ENCODE data around the gene KCNA2.

KCNA2 gene

GRCh38 chr1:110605446-110605845 is 712 bp downstream of the KCNA2 start:
- in situ Hi-C loops (cut with MboI; ENCODE audit: low sequenced_read_pairs) = no loop called here

DNA sequence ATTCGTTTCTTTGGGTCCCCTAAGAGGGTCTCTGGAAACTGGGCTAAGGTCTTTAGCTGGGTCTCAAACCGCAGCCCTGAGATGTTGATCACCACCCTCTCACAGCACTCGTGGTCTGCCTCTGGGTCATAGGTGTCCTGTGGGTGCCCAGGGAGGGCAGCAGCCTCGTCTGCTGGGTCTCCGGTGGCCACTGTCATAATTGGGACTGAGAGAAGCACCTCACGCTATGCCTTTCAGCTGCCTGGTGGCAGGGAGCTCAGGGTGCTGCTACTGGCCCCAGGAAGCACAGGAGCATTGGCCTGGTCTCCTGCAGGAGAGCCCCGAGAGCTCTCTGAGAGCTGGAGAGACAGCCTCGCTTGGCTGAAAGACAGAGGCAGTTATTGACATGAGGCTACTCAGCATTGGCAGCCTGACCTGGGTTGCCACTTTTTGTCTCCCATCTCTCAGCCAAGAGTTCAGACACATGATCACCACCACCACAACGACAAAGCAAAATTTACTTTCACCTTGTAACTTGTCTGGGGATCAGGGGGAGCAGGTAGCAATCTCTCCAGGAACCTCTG is 1.5 kb downstream of the KCNA2 start:
- in situ Hi-C loops (cut with MboI; ENCODE audit: low sequenced_read_pairs) = no loop called here

- in situ Hi-C loops (cut with MboI; ENCODE audit: low sequenced_read_pairs) = no loop called here
Measured at GRCh38 chr1:110603058-110603457, 3.1 kb downstream of the KCNA2 start.

DNA sequence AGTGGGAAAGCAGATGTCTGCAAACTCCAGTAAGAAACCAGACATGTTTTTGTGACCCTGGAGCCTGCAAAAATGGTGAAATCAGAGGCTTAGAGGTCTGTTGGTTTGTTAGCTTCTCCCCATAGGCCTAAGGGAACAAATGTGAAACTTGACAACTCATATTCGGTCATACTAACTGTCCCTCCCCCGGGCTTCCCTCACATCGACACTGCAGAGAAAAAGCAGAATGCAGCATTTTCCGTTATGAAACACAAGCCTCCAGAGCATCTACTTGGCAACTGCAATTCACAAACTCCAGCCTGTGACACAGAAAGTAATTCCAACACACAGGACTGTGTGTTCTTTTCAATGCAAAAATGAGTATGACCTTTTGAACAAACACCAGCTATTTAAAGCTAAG is 3.7 kb downstream of the KCNA2 start:
- in situ Hi-C loops (cut with MboI; ENCODE audit: low sequenced_read_pairs) = no loop called here

GRCh38 chr1:110601332-110601731 is 4.8 kb downstream of the KCNA2 start:
- in situ Hi-C loops (cut with MboI; ENCODE audit: low sequenced_read_pairs) = no loop called here

GRCh38 chr1:110600716-110601115 is 5.4 kb downstream of the KCNA2 start:
- in situ Hi-C loops (cut with MboI; ENCODE audit: low sequenced_read_pairs) = no loop called here

GRCh38 chr1:110597966-110598365 is 8.2 kb downstream of the KCNA2 start:
- in situ Hi-C loops (cut with MboI; ENCODE audit: low sequenced_read_pairs) = no loop called here

- in situ Hi-C loops (cut with MboI; ENCODE audit: low sequenced_read_pairs) = no loop called here
Measured at GRCh38 chr1:110596312-110596711, 9.8 kb downstream of the KCNA2 start.

- in situ Hi-C loops (cut with MboI; ENCODE audit: low sequenced_read_pairs) = no loop called here
Measured at GRCh38 chr1:110595353-110595710, 10.8 kb downstream of the KCNA2 start.

DNA sequence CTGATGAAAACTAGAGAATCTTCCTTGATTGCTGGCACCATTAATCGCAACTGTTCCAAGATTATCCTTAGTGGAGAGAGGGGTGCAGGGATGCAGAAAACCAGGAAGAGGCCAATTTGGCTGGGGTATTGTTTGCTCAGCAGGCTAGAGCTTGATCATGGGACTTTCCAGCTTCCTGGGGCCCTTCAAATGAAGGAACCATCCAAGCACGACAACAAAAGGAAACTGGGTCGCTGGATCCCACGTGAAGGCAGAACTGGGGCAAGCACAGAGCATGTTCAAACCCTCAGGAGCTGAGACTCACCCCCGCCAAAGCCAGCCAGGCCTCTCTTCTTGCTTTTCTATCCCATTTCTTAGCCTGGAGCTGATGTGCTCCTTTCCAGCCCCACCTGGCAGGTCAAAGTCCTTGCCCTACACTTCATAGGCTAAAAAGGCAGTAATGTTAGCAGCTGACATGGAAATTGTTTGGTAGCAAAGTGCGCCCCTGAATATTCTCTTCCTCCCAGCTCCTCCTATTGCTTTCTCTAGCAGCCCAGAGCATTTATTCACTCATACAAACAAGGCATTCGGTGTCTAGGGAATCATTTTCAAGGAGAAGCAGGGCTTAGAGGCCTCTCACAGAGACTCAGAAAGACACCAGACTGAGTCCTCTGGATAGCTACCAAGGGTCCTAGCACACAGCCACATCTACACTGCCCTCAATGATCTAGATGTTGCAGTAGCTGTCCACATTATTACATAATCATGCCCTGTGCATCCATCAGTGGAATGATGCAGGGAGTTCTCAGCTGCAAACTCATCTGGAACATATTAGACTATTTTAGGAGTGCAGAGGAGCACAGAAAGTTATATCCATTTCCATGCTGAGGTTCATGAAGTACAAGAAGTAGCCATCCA is 11.5 kb downstream of the KCNA2 start:
- in situ Hi-C loops (cut with MboI; ENCODE audit: low sequenced_read_pairs) = no loop called here

DNA sequence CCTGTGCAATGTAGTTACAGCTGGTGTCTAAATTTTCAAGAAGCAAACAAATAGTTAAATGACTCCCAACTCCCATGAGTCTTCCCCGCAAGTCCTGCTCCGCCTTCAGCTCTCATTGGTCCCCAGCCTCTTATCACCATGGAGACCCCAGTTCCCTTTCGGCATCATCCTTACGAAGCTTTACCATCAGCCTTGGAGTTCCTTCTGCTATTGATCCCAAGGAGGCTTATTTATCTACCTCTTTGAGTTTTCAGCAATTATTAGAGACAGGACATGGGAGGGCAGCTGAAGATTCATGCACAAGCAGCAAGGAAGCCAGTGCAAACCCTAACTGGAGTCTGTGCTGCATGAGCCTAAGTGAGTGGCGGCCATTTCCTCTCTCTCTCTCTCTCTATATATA is 12.3 kb downstream of the KCNA2 start:
- in situ Hi-C loops (cut with MboI; ENCODE audit: low sequenced_read_pairs) = no loop called here

GRCh38 chr1:110591956-110592355 is 14.2 kb downstream of the KCNA2 start:
- in situ Hi-C loops (cut with MboI; ENCODE audit: low sequenced_read_pairs) = no loop called here

DNA sequence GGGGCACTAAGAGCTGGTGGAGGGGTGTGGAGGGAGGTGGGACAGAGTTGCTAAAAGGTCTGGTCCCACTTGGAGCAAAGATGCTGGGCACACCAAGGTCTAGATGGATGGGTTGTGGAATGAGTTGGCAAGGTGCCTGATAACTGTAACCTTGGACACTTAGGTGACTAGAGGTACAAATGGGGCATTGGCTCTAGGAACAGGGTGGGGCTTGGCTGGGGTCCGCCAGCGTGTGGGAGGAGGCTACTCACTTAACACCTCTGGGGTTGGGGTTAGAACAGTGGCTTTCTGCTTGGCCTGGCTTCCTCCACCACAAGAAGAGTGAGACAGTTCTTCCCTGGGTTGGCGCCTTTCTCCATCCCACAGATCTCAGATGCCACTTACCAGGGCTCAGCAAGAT is 17.2 kb downstream of the KCNA2 start:
- in situ Hi-C loops (cut with MboI; ENCODE audit: low sequenced_read_pairs) = no loop called here

DNA sequence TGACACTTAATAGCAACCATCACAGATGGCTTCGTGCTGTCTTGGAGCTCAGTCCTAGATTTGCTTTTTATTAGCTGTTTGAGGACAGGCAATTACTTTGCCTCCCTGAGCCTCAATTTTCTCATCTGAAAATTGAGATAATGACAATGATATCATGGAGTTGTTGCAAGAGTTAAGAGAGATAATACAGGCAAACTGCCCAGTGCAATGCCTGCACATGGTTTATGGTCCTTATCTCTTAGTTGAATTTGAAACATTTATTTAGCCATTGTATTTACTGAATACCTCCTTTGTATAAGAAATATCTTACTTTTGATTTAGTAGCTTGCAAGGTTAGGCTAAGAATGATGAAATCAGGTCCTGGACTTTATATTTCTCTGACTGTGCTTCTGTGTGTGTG is 17.7 kb downstream of the KCNA2 start:
- in situ Hi-C loops (cut with MboI; ENCODE audit: low sequenced_read_pairs) = no loop called here

DNA sequence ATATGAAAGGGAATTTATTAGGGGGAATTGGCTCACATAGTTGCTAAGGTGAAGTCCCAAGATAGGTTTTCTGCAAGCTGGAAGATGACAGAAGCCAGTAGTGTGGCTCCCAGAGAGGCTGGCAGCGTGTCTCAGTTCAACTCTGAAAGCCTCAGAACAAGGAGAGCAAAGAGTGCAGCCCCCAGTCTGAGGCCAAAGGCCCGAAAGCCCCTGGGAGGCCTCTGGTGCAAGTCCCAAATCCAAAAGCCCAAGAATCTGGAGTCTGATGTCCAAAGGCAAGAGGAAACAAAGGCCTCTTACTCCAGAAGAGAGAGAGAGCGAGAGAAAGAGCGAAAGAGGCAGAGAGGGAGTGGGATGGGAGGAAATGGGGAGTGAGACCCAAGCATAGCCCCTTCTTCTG is 18.3 kb downstream of the KCNA2 start:
- in situ Hi-C loops (cut with MboI; ENCODE audit: low sequenced_read_pairs) = no loop called here

- in situ Hi-C loops (cut with MboI; ENCODE audit: low sequenced_read_pairs) = no loop called here
Measured at GRCh38 chr1:110585481-110585880, 20.7 kb downstream of the KCNA2 start.

DNA sequence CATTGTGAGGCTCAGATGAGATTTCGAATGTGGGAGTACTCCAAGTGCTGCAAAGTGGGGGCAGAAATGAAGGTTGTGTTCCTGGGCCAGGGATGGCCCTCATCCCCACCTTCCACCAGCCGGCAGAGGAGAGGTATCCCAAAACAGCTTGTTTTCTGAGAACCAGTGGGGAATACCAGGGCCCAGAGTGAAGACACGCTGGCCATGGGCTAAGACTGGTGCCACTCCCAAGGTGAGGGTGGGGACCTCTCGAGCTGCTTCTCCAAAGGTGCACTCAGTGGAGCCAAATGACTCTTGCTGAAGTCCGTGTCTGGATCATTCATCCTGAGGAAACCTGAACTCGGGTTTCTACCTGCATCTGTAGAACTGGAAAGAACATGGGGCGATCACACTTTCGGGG is 22.1 kb downstream of the KCNA2 start:
- in situ Hi-C loops (cut with MboI; ENCODE audit: low sequenced_read_pairs) = no loop called here

GRCh38 chr1:110583505-110583904 is 22.7 kb downstream of the KCNA2 start:
- in situ Hi-C loops (cut with MboI; ENCODE audit: low sequenced_read_pairs) = no loop called here

- in situ Hi-C loops (cut with MboI; ENCODE audit: low sequenced_read_pairs) = no loop called here
Measured at GRCh38 chr1:110582378-110582777, 23.8 kb downstream of the KCNA2 start.

GRCh38 chr1:110581682-110582145 is 24.4 kb downstream of the KCNA2 start:
- in situ Hi-C loops (cut with MboI; ENCODE audit: low sequenced_read_pairs) = no loop called here

GRCh38 chr1:110580244-110580643 is 25.9 kb downstream of the KCNA2 start:
- in situ Hi-C loops (cut with MboI; ENCODE audit: low sequenced_read_pairs) = no loop called here

- in situ Hi-C loops (cut with MboI; ENCODE audit: low sequenced_read_pairs) = no loop called here
Measured at GRCh38 chr1:110579460-110579859, 26.7 kb downstream of the KCNA2 start.

- in situ Hi-C loops (cut with MboI; ENCODE audit: low sequenced_read_pairs) = no loop called here
Measured at GRCh38 chr1:110576441-110576840, 29.7 kb downstream of the KCNA2 start.
